ENCODE measurements around the gene CA10.

DNA sequence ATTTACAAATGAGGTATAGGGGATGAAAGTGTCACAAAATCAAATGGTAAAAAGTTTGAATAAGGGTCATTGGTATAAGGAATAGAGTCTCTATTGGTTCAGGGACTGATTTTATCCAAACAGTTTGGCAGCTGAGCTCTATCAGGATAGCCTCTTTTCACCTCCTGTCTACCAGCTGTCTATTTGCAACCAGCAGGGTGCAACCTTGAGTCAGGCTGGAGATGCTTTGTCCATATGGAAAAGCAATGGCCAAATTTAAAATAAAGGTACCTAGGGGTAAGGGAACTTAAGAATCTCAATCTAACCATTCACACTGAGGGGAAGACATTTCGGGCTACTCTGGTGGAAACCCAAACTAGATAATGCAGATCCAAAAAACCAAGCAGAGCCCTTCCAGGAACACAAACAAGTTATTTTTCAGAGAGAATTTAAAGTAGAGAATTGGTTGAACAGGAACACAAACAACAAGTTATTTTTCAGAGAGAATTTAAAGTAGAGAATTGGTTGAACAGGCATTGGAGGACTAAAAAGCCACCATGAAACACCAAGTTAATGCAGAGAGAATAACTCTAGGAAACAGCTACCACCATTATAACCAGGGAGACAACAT is 12.6 kb upstream of the CA10 start:
- TF ChIP-seq CTCF (IDR thresholded peaks at IDR 0.05) (no peak), EZH2 (IDR thresholded peaks at IDR 0.05; ENCODE audit: borderline replicate concordance, insufficient read depth, low read depth, low read length, poor library complexity, severe bottlenecking) (no peak)
